Endothelial cell of umbilical vein (primary cell): ENCODE results near the gene FBXL19. TPM values are rescaled to one million over a fixed set of nuclear protein-coding genes. Genes with fewer than 3 reads are reported as not detected.

Source experiments
- BruUV-seq: library from RNA; stranded (reverse); fragments of 400-500 nt; replicated peaks from 2 replicates; lab custom pipeline; 2021; lab: Mats Ljungman, UMichigan
- CTCF ChIA-PET: fragments of 300-600, 350-600 bp; sonication (Branson Sonifier 250); formaldehyde crosslinking; loops from one replicate; lab custom pipeline; 2021; ENCODE audit warnings: antibody characterized with exemption, inconsistent platforms; lab: Charles Lee
- POLR2A ChIA-PET: fragments of 300-600, 350-600 bp; sonication (Branson Sonifier 250); formaldehyde crosslinking; loops from one replicate; lab custom pipeline; 2021; ENCODE audit warnings: antibody characterized with exemption, inconsistent platforms; lab: Charles Lee
- DNase-seq: peaks from one replicate; pipeline ENCODE4 v3.0.0-alpha.2; 2011; ENCODE audit warnings: low read depth, low spot score
- FAIRE-seq: peaks from 2 replicates; lab custom pipeline; 2011; peaks lifted over from hg19 to GRCh38; lab: Jason Lieb, UNC
- H2AFZ ChIP-seq: 2 replicates; pipeline ENCODE4 v1.6.0; 2012; ENCODE audit warnings: low read depth, low read length, control low read depth, inconsistent platforms
- H3K27ac ChIP-seq: 2 replicates; pipeline ENCODE4 v1.5.1; 2011; ENCODE audit warnings: low read depth, mild to moderate bottlenecking, control low read depth, low read length, moderate library complexity; ENCODE audit not compliant: insufficient read depth
- H3K27me3 ChIP-seq, 2 experiments: 2 replicates each; pipeline versions ENCODE4 v1.6.0 to v1.6.1; 2011; ENCODE audit warnings: low read length in 2 of 2, mixed read lengths in 1 of 2; ENCODE audit not compliant: control insufficient read depth in 2 of 2, insufficient read depth in 2 of 2
- H3K36me3 ChIP-seq, 2 experiments: 2 replicates in 1 of 2; 3 replicates in 1 of 2; pipeline ENCODE4 v1.5.1; 2011; ENCODE audit warnings: low read length in 2 of 2, mild to moderate bottlenecking in 1 of 2, moderate library complexity in 1 of 2; ENCODE audit not compliant: control insufficient read depth in 2 of 2, insufficient read depth in 2 of 2; ENCODE audit errors: extremely low read depth in 1 of 2
- H3K4me1 ChIP-seq: 3 replicates; pipeline ENCODE4 v1.5.1; 2011; ENCODE audit warnings: mild to moderate bottlenecking, low read length; ENCODE audit not compliant: control insufficient read depth, insufficient read depth; ENCODE audit errors: extremely low read depth
- H3K4me2 ChIP-seq: 2 replicates; pipeline ENCODE4 v1.6.1; 2011; ENCODE audit warnings: low read length, control low read depth, mixed read lengths; ENCODE audit not compliant: insufficient read depth
- H3K4me3 ChIP-seq, 3 experiments: fragments of 200-600 bp in 1 of 3; sonication (generic), shearing (Covaris generic) in 1 of 3; replicated peaks in 1 of 3; 2 replicates each; pipeline ENCODE4 v1.5.1; 2011 to 2016; ENCODE audit warnings: control low read depth in 3 of 3, low read length in 3 of 3, mild to moderate bottlenecking in 2 of 3, inconsistent platforms in 1 of 3, low read depth in 1 of 3, moderate library complexity in 1 of 3; ENCODE audit not compliant: insufficient read depth in 1 of 3
- H3K79me2 ChIP-seq: 2 replicates; pipeline ENCODE4 v1.6.0; 2012; ENCODE audit warnings: low read length, inconsistent platforms; ENCODE audit not compliant: control insufficient read depth, insufficient read depth
- H3K9ac ChIP-seq: replicated peaks from 2 replicates; pipeline ENCODE3; 2011; ENCODE audit warnings: low read length, control low read depth; ENCODE audit not compliant: insufficient read depth; ENCODE audit errors: extremely low read depth
- H3K9me1 ChIP-seq: replicated peaks from 3 replicates; pipeline ENCODE4 v1.6.0; 2011; ENCODE audit warnings: mild to moderate bottlenecking, low read length; ENCODE audit not compliant: control insufficient read depth, insufficient read depth; ENCODE audit errors: extremely low read depth
- H3K9me3 ChIP-seq: replicated peaks from 2 replicates; pipeline ENCODE4 v1.5.1; 2012; ENCODE audit warnings: low read length, inconsistent platforms; ENCODE audit not compliant: control insufficient read depth, insufficient read depth
- H4K20me1 ChIP-seq: replicated peaks from 2 replicates; pipeline ENCODE3; 2011; ENCODE audit warnings: mild to moderate bottlenecking, low read length; ENCODE audit not compliant: control insufficient read depth, insufficient read depth; ENCODE audit errors: extremely low read depth
- EZH2 ChIP-seq: IDR thresholded peaks from 2 replicates; pipeline ENCODE4 v1.6.1; 2012; ENCODE audit warnings: borderline replicate concordance, low read depth, mild to moderate bottlenecking, moderate library complexity, low read length, inconsistent platforms; ENCODE audit not compliant: severe bottlenecking
- FOS ChIP-seq: IDR thresholded peaks from 2 replicates; pipeline ENCODE4 v1.6.1; 2011; ENCODE audit warnings: mild to moderate bottlenecking, low read length, moderate library complexity, borderline replicate concordance; ENCODE audit not compliant: insufficient read depth
- GATA2 ChIP-seq: IDR thresholded peaks from 2 replicates; pipeline ENCODE4 v1.7.0; 2011; ENCODE audit warnings: low read depth, mild to moderate bottlenecking, moderate library complexity, mixed read lengths, low read length; ENCODE audit not compliant: insufficient read length, insufficient read depth
- JUN ChIP-seq: IDR thresholded peaks from 2 replicates; pipeline ENCODE4 v1.6.1; 2011; ENCODE audit warnings: borderline replicate concordance, low read depth; ENCODE audit not compliant: insufficient read length, insufficient read depth
- MYC ChIP-seq: IDR thresholded peaks from one replicate; pipeline ENCODE4 v1.6.1; 2011; ENCODE audit warnings: mild to moderate bottlenecking, low read depth, low read length
- POLR2A ChIP-seq: IDR thresholded peaks from 2 replicates; pipeline ENCODE4 v1.6.1; 2012; ENCODE audit warnings: low read depth, mild to moderate bottlenecking, control low read depth, low read length
- POLR2AphosphoS5 ChIP-seq: IDR thresholded peaks from 2 replicates; pipeline ENCODE4 v1.6.1; 2012; ENCODE audit warnings: low read depth, mild to moderate bottlenecking, control low read depth, low read length, moderate library complexity; ENCODE audit not compliant: insufficient read depth
- dilution Hi-C: fragments of 300-500 bp; cut with MboI; formaldehyde crosslinking; loops from one replicate; pipeline ENCODE4 v1.15.0; 2019; ENCODE audit warnings: low sequenced_read_pairs; ENCODE audit not compliant: extremely low pct_ligation_motif_present
- intact Hi-C: fragments of 100-400 bp; cut with micrococcal nuclease; formaldehyde crosslinking; loops from one replicate; pipeline ENCODE4 v1.10.0; 2022
- polyA plus RNA-seq, 4 experiments: library from polyadenylated mRNA; depleted of rRNA in 3 of 4; stranded (reverse) in 3 of 4; unstranded in 1 of 4; fragments of >200 nt; gene quantifications; 2 replicates each; pipeline versions ENCODE4 v1.2.1 to v1.2.3, GENCODE V29; 2011 to 2012; ENCODE audit warnings: missing spikeins in 1 of 4
- total RNA-seq: library from RNA; stranded (reverse); gene quantifications from 2 replicates; pipeline ENCODE4 v1.2.3, GENCODE V29; 2021
- TF ChIP-seq, protein P1 (sequence below): IDR thresholded peaks from 2 replicates; pipeline ENCODE4 v1.6.1; 2011; ENCODE audit not compliant: insufficient read depth, insufficient read length
- TF ChIP-seq, protein P2 (sequence below), 2 donors: IDR thresholded peaks; 1 replicate in 1 of 2; 2 replicates in 1 of 2; pipeline ENCODE4 v1.5.1; 2011; ENCODE audit warnings: low read length in 2 of 2, mild to moderate bottlenecking in 2 of 2, moderate library complexity in 2 of 2, control low read depth in 1 of 2, inconsistent platforms in 1 of 2, low read depth in 1 of 2; ENCODE audit not compliant: insufficient read depth in 1 of 2; ENCODE audit errors: extremely low read depth in 1 of 2

The FBXL19 gene
- total and polyA plus RNA-seq, 2 donors (not counting 3 experiments of a cell fraction or from before 2014, with no cell fraction given), result 22.1 to 38.0 TPM

DNA sequence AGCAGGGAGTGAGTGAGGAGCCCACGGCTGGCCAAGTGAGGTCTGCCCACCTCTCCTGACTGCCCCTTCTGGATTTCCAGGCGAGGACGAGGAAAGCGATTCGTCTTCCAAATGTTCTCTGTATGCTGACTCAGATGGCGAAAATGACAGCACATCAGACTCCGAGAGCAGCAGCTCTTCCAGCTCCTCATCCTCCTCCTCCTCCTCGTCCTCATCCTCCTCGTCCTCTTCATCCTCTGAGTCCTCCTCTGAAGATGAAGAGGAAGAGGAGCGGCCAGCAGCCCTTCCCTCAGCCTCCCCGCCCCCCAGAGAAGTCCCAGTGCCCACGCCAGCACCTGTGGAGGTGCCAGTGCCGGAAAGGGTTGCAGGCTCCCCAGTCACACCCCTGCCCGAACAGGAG is 47.9 kb downstream of the FBXL19 start:
- FAIRE-seq (no peak), DNase-seq (no peak)
- no peaks in the 10 kb centered on the region for H3K9me3 ChIP-seq
- H3K79me2 ChIP-seq, result no peaks in the 10 kb centered on the region
- intact Hi-C loops, result no loop called here
- H3K4me2 ChIP-seq, result no peak overlapping the region
- peaks cover 29 to 53% of the 10 kb centered on the region in 2 experiments for H3K36me3 ChIP-seq
- H3K27ac ChIP-seq, result no peak overlapping the region
- TF ChIP-seq POLR2AphosphoS5, result no peak
- no peak for TF ChIP-seq POLR2A
- no peak for TF ChIP-seq MYC
- TF ChIP-seq JUN, result no peak
- TF ChIP-seq, protein P1, sequence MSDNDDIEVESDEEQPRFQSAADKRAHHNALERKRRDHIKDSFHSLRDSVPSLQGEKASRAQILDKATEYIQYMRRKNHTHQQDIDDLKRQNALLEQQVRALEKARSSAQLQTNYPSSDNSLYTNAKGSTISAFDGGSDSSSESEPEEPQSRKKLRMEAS, result no peak
- TF ChIP-seq, protein P2, sequence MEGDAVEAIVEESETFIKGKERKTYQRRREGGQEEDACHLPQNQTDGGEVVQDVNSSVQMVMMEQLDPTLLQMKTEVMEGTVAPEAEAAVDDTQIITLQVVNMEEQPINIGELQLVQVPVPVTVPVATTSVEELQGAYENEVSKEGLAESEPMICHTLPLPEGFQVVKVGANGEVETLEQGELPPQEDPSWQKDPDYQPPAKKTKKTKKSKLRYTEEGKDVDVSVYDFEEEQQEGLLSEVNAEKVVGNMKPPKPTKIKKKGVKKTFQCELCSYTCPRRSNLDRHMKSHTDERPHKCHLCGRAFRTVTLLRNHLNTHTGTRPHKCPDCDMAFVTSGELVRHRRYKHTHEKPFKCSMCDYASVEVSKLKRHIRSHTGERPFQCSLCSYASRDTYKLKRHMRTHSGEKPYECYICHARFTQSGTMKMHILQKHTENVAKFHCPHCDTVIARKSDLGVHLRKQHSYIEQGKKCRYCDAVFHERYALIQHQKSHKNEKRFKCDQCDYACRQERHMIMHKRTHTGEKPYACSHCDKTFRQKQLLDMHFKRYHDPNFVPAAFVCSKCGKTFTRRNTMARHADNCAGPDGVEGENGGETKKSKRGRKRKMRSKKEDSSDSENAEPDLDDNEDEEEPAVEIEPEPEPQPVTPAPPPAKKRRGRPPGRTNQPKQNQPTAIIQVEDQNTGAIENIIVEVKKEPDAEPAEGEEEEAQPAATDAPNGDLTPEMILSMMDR (IDR thresholded peaks at IDR 0.05; ENCODE audit: extremely low read depth in 1 of 2, insufficient read depth in 1 of 2, low read depth in 1 of 2, low read length in 2 of 2), result no peak
- no peak for TF ChIP-seq EZH2
- TF ChIP-seq FOS, result no peak
- TF ChIP-seq GATA2, result no peak
- ChIA-PET CTCF (interaction anchor here (1.8 kb wide), 1 partner anchor 14 kb away, joined by 5 read pairs; the partner anchor contains the start of gene HSD3B7), POLR2A (no interaction called here)
- no peaks in the 10 kb centered on the region for H3K9me1 ChIP-seq
- H4K20me1 ChIP-seq, result no peaks in the 10 kb centered on the region
- dilution Hi-C loops, result no loop called here
- H3K27me3 ChIP-seq, result no peaks in the 10 kb centered on the region
- no peaks in the 10 kb centered on the region for H3K4me1 ChIP-seq
- no peak overlapping the region for H3K4me3 ChIP-seq
- BruUV-seq, result no TSS peak
- H2AFZ ChIP-seq, result no peak overlapping the region
- no peak overlapping the region for H3K9ac ChIP-seq
